Dedifferentiated amniotic fluid mesenchymal stem cell (primary cell): ENCODE results near the gene KDSR.

Experiments
- DNase-seq: peaks from one replicate; pipeline ENCODE4 v3.0.0-alpha.2; 2016; ENCODE audit errors: extremely low spot score

Gene KDSR

DNA sequence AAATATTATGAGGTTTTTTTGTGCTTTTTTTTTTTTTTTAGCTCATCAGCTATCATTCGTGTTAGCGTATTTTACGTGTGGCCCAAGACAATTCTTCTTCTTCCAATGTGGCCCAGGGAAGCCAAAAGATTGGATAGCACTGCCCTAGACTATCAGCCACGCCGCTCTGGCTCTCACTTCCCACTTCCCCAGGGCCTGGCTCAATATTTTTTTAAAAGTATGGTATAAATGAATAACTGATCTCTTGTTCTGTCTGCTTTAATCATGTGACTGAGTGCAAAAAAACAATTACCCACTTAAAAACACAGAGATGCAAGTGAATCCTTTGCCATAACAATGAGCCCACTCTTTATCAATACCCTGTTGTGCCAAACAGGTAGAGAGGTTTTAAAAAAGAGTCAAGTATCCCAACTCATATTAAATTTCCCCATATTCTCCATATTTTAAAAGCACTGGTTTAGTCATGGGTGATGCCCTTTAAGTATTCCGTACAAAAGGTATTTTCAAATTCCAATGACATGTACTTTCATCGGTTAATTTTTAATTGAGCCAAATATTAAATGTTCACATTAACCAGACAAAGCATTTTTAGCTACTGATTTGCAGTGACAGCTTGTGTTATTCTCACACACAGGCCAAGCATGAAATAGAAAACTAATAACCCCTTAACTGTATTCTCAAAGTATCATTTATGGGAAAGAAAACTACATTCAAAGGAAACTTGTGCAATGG lies 60.0 kb downstream of the KDSR start:
- no peak for DNase-seq

- DNase-seq: no peak
These were observed 60.8 kb downstream of the KDSR start for GRCh38 chr18:63306249-63306648.

GRCh38 chr18:63303547-63303946 lies 63.5 kb downstream of the KDSR start:
- no peak for DNase-seq

DNA sequence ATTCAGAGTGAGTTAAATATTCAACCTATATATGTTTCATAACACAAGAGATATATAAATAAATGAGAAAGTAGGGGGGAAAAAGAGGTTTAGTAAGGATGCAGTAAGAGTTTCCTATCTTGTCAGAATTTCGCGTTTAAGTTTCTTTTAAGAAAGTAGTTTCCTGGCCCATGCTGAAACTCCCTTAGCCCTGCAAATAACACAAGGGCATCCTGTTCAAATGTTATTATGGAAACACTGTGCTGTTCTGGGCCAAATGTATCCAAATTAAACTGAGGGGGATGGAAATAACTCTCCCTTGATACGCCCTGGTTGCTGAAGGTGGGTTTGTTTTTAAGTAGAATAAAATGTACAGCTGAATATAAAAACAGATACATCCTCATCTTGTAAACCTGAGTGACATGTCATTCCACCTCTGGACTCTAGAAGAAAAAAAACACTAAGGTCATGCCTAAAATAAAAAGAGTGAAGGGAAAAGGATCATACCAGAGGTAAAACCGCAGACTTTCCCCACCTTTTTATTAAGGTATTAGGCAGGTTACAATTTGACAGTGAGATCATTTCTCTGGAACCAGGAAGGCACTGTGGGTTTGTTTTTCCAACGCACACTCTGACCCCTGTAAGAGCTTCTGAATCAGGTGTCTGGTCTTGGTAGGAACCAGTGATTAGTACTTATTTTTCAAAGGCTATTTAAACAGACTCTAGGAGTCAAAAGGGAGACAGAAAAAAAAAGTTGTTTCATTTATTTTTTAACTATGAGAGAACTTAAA lies 64.2 kb downstream of the KDSR start:
- DNase-seq: no peak

- DNase-seq: no peak
These were observed 64.8 kb downstream of the KDSR start for GRCh38 chr18:63302220-63302619.

- no peak for DNase-seq
These were observed 65.6 kb downstream of the KDSR start for GRCh38 chr18:63301434-63301833.

GRCh38 chr18:63299837-63300745 lies 66.9 kb downstream of the KDSR start:
- DNase-seq: no peak

DNA sequence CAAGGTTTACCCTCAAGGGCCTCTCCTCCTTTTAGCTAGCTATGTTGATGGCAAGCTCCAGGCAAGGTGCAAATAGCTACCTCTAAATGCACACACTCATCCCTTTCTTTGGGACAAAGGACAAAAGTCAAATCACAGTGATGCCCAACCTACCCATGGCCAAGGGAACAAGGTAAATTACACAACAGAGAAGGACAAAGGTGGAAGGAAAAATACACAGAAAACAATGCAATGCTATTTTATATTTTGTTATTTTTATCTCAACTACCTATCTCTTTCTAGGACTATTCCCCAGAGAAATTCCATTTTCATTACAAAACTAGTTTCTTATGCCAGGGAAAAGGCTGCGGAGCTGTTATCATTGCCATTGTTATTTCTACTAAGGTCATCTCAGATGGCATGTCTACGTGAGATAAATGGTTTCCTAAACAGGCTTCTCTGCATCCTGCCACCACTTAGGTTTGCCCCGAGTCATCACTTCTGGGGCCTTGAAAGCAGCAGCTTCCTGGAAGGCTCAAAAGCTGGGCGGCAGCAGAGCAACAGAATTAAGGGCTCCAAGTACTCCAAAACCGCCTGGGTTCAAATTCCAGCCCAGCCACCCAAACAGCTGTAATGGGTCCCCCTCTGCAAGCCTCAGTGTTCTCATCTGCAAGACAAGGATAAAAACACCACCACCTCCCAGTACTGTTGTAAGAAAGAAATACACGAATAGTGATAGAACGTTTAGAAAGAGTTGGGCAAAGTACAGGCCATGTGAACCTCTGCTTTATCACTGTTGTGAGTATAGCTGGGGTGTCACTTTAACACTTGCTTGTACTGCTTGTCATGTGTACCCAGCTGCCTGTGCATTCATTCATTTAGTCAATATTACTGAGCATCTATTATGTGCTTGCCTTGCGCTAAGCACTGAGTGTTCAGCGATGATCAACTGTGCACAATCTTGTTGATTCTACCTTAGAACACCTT lies 68.3 kb downstream of the KDSR start:
- DNase-seq: no peak

GRCh38 chr18:63297687-63298399 lies 69.2 kb downstream of the KDSR start:
- no peak for DNase-seq

DNA sequence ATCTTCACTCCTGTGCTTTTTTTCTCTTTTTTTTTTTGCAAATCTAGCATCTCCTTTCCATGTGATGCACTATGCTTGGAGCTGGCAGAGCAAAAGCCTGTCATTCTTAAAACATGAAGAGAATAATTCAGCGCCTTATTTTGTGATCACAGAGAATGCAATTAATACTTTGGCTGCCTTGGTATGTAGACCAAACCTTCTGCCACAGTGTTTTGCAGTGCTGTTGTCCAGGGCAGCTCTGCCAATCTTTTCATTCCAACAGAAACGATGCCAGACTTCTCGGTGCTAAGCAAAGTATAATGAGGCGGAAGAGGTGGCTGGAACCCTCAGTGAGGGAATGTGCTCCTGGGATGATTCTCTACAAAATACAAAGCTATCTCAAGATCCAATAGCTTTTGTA lies 73.1 kb downstream of the KDSR start:
- no peak for DNase-seq

DNA sequence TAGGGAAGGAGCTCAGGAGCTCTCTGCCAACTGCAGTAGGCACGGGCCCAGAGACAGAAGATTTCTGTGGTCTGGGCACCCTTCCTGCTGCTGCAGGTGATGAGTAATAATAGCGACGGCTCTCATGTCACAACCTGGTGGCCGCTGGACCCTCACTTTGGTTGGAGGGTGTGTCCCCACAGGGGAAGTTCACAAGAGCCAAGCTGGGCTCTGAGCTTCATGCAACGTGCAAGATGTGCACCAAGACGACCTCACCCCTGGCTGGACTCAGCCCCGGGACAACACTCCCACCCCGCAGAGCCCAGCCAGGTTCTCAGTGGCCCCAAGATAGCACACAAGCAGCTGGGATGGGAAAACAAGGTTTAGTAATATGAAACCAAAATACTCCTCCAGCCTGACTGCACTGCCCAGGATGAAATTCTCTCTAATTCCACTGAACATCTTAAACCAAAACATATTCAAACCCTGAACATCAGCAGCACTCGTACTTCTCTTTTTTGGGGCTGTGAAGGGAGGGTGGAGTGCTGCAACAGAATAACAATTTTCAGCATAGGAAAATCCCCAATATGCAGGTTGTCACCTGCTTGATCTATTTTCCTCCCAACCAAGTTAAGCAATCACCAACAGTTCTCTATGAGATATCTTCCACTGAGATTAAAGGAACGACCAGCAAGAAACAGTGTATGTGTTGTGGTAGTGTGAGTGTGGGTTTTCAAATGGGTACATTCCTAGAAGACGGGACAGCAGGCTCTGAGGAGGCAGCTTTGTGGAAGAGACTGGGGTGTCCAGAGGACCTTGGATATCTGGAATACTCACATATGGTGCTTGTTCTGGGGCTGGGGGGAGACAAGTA lies 73.9 kb downstream of the KDSR start:
- no peak for DNase-seq

- DNase-seq: no peak
These were observed 75.7 kb downstream of the KDSR start for GRCh38 chr18:63291278-63291677.

DNA sequence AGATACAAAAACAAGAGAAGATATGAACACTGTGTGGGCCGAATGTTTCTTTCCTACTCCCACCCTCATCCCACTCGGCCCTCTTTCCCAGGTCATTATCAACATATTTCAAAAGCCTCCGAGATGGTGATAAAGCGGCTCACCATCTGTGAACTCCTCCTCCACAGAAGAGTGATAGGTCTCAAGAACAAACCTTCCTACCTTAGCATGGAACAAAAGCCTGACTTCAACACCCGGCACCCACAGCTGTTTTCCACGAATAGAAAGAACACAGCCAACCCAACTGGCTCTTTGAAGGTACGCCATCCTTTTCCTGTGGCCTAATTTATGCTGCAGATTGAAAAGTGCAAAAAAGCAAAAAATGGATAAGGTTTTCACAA lies 76.2 kb downstream of the KDSR start:
- no peak for DNase-seq

DNA sequence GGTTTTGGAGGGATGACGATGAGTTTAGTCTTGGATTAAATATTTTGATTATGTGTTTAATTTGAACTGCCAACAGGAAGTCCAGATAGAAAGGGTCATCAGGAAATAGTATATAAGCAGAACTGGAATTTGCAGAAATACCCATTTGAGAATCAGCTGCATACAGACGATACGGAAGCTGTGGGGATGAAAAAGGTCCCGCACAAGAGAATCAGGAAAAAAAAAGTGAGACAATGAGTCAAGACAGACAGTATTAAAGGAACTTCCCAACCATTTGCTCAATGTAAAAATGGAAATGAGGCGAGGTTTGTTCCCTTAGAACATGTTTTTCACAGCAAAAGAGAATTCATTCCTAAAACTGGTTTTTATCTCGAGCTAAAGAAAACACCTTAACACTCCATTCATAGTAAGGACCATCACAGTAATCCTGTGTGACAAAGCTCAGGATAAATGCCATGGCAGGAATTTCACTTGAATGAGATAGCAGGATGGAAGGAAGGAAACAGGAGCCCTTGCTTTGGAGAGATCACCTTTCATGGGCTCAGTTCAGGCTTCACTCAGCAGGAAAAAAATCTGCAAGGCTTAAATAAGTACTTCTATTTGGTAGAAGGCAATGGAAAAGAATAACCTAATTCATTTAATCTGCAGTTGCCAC lies 76.7 kb downstream of the KDSR start:
- DNase-seq: no peak

GRCh38 chr18:63288311-63288710 lies 78.7 kb downstream of the KDSR start:
- DNase-seq: no peak

DNA sequence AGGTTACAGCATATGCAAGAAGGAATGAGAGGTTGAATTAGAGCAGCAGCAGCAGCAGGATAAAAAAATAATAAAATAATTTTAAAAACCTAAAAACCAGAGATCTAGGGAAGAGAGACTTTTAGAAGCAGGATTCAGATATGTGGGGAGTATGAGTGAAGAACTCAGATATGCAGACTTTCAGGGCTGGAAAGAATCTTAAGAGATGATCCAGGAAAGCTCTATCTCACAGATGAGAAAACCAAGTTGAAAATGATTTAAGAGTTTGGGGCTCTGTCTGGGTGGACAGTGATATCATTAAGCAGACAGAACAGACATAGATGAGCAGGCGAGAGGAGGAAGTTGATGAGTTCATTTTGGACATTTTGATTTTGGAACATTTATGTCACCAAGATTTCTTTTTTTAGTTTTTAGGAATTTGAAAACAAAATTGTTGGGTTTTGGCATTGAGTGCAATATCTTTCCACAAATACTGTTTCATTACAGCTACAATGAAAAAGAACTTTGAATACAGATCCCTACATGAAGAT lies 79.2 kb downstream of the KDSR start:
- DNase-seq: no peak

DNA sequence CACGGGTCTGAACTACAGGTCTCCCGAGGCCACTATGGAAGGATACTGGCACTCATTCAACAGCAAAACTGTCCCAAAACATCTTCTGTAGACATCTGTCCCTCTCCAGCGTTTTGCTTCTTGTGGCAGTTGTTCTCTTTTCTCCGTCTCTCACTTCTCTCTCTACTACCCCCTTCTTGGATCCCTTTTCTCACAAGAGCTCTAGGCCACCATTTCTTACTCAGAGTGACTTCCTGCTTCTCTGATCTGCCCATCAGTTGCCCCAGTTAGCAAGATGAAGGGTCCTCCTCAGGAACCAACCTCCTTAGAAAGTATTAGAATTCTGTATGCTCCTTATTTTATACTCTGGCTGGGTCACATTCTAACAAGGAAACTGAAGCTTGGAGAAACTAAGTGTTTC lies 80.1 kb downstream of the KDSR start:
- no peak for DNase-seq

- no peak for DNase-seq
These were observed 81.9 kb downstream of the KDSR start for GRCh38 chr18:63284827-63285733.
